HFFc6 (cell line): Measurements from ENCODE around the gene LCN10. TPM values are rescaled to one million over a fixed set of nuclear protein-coding genes. Genes with fewer than 3 reads are reported as not detected.
A peak's percentile ranks its signal among the peaks of the same experiment; 100 is the strongest.
"Not testable (repeated sequence)": the region's sequence is repeated elsewhere in the genome, so short reads cannot be mapped to it uniquely, and the experiment has no call there.

Experiments
- DNase-seq: peaks from one replicate; pipeline ENCODE4 v3.0.0-alpha.2; 2018
- H3K27ac Mint-ChIP-seq: 2 replicates; pipeline ENCODE4 v1.8.0; 2020; ENCODE audit warnings: mild to moderate bottlenecking, mixed read lengths
- H3K27me3 Mint-ChIP-seq: 2 replicates; pipeline ENCODE4 v1.8.0; 2021; ENCODE audit warnings: mild to moderate bottlenecking, moderate library complexity, mixed read lengths; ENCODE audit not compliant: insufficient read depth
- H3K36me3 Mint-ChIP-seq: 2 replicates; pipeline ENCODE4 v1.8.0; 2021; ENCODE audit warnings: low read depth, mixed read lengths
- H3K4me1 Mint-ChIP-seq: 2 replicates; pipeline ENCODE4 v1.8.0; 2020; ENCODE audit warnings: low read depth, mixed read lengths
- H3K4me3 Mint-ChIP-seq: 2 replicates; pipeline ENCODE4 v1.8.0; 2020; ENCODE audit warnings: mild to moderate bottlenecking, moderate library complexity, mixed read lengths
- H3K9me3 Mint-ChIP-seq: 2 replicates; pipeline ENCODE4 v1.8.0; 2020; ENCODE audit warnings: mild to moderate bottlenecking, mixed read lengths
- total RNA-seq, 6 experiments: library from RNA; stranded (reverse); fragmentation: NEBNext Ultra II Directional; extraction: Animal tissue kit (Norgen Biotek cat#: 25700); gene quantifications; 2 replicates in 1 of 6; 3 replicates in 5 of 6; pipeline ENCODE4 v1.2.3, GENCODE V29; 2021
- TF ChIP-seq, protein P1 (sequence below): fragments of 200-600 bp; sonication (generic); IDR thresholded peaks from 2 replicates; pipeline ENCODE4 v1.5.0; 2021; ENCODE audit warnings: antibody characterized with exemption, mild to moderate bottlenecking

LCN10 gene
- total RNA-seq, 6 experiments from 2014 or later, result not detected

DNA sequence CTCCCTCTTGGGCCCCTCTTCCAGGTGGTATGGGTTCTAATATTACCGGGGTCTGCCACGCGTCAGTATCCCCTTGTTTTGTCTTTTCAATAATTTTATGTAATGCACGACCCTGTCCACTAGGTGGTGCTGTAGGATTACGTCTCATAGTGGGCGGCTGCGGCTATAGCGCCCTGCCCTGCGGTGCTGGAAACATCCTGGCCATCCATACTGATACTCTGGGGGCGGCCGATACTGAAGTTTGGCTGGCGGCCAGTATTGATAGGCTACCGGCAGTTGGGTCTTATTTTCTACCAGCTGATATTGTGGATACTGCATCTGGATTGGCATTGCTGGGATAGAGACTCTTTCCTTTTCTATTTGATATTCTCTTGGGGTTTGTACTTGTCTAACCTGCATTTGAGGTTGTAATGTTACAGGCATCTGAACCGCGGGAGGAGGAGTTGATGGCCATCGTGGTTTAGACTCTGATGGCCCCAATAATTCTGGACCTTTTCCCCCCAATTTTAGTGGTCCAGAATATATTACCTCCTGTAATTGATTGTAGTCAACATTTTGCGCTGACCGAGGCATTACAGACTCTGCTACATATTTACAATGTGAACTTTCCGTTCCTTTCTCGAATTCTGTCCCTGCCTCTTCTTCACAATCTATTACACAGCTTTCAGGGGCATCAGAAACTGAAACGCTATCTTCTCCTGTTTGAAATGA, 45.1 kb upstream of the LCN10 start:
- Mint-ChIP-seq H3K27me3 (no peaks in the 10 kb centered on the region; the same call in none of the 2 replicates), H3K4me3 (peak overlapping the region; percentile 68), H3K27ac (no peak overlapping the region), H3K36me3 (no peaks in the 10 kb centered on the region), H3K9me3 (no peaks in the 10 kb centered on the region), H3K4me1 (peaks cover 31% of the 10 kb centered on the region)
- peak; percentile 37 for DNase-seq
- TF ChIP-seq, protein P1, sequence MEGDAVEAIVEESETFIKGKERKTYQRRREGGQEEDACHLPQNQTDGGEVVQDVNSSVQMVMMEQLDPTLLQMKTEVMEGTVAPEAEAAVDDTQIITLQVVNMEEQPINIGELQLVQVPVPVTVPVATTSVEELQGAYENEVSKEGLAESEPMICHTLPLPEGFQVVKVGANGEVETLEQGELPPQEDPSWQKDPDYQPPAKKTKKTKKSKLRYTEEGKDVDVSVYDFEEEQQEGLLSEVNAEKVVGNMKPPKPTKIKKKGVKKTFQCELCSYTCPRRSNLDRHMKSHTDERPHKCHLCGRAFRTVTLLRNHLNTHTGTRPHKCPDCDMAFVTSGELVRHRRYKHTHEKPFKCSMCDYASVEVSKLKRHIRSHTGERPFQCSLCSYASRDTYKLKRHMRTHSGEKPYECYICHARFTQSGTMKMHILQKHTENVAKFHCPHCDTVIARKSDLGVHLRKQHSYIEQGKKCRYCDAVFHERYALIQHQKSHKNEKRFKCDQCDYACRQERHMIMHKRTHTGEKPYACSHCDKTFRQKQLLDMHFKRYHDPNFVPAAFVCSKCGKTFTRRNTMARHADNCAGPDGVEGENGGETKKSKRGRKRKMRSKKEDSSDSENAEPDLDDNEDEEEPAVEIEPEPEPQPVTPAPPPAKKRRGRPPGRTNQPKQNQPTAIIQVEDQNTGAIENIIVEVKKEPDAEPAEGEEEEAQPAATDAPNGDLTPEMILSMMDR, result peak; percentile 97

DNA sequence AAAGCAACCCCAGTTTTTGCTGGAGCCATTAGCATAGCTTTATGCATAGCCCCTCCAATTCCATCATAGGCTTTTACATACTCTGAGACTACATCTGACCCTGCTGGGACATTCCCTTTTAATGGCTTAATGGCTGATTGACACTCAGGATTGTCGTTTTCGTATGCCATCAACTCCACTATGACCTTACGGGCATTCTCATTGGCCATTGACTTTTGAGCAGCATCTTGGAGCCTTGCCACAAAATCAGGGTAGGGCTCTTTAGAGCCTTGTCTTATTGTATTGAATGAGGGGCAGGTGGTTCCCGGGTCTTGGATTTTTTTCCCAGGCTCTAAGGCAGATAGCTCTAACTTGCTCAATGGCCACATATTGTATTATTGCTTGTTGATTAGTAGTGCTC, 44.2 kb upstream of the LCN10 start:
- not testable (repeated sequence) for H3K36me3 Mint-ChIP-seq, H3K27me3 Mint-ChIP-seq, H3K9me3 Mint-ChIP-seq, H3K27ac Mint-ChIP-seq, DNase-seq, H3K4me3 Mint-ChIP-seq
- peaks cover 27% of the 10 kb centered on the region for H3K4me1 Mint-ChIP-seq

DNA sequence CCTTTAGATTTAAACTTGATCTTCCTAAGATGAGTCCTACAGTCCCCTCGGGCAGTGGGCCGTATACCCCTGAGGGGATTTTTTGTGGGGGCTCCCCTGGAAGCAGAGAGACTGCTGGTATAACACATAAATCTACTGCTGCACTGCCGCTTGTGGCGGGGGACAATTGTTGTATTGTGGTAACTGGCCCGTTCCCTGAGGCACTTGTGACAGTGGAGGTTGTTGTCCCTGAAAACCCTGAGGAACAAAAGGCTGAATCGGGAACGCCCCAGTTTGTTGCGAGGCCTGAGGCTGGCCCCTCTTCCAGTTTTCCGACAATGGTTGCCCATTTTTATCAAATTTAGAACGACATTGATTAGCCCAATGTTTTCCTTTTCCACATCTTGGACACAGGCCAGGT, 43.7 kb upstream of the LCN10 start:
- H3K4me1 Mint-ChIP-seq, result peaks cover 25% of the 10 kb centered on the region
- TF ChIP-seq, protein P1, result no peak
- no peaks in the 10 kb centered on the region for H3K9me3 Mint-ChIP-seq
- no peak overlapping the region for H3K4me3 Mint-ChIP-seq
- H3K27me3 Mint-ChIP-seq, result no peaks in the 10 kb centered on the region; the same call in none of the 2 replicates
- H3K36me3 Mint-ChIP-seq, result no peaks in the 10 kb centered on the region
- no peak for DNase-seq
- H3K27ac Mint-ChIP-seq, result no peak overlapping the region

DNA sequence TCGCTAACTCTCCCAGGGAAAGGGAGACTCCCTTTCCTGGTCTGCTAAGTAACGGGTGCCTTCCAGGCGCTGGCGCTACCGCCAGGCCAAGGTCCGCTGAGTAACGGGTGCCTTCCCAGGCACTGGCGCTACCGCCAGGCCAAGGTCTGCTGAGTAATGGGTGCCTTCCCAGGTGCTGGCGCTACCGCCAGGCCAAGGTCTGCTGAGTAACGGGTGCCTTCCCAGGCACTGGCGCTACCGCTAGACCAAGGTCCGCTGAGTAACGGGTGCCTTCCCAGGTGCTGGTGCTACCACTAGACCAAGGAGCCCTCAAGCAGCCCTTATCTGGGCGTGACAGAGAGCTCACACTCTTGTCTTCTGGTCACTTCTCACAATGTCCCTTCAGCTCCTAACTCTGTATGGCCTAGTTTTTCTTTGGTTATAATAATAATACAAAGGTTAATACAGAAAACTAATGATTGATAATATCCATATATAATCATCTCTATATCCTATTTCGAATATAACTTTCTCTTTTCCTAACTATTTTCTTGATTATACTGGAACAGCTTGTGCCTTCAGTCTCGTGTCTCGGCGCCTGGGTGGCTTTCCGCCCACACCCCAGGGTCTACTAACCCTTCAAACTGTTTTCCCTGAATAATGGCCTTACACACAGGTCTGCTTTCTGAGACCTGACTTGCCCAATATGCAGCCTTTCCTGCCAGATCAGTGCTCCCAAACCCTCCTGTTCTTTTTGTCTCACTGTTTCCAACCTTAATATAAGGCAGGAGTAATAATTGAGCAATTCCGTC, 43.0 kb upstream of the LCN10 start:
- not testable (repeated sequence) for DNase-seq, H3K27me3 Mint-ChIP-seq, H3K9me3 Mint-ChIP-seq, H3K4me3 Mint-ChIP-seq, H3K27ac Mint-ChIP-seq, H3K36me3 Mint-ChIP-seq
- peaks cover 25% of the 10 kb centered on the region for H3K4me1 Mint-ChIP-seq

DNA sequence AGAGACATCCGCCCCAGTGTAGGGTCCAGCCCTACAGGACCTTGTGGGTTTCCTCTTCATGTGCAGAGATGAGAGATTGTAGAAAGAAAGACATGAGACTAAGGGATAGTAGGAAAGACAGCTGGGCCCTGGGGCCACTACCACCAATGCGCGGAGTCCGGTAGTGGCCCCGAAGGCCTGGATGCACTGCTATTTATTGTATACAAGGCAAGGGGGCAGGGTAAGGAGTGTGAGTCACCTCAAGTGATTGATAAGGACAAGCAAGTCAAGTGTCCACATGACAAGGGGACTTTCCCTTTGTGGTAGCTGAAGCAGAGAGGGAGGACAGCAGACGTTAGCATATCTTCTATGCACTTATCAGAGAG, 42.2 kb upstream of the LCN10 start:
- H3K9me3 Mint-ChIP-seq, result no peaks in the 10 kb centered on the region
- DNase-seq, result no peak
- no peak overlapping the region for H3K4me3 Mint-ChIP-seq
- H3K27ac Mint-ChIP-seq, result no peak overlapping the region
- peaks cover 19% of the 10 kb centered on the region for H3K4me1 Mint-ChIP-seq
- H3K27me3 Mint-ChIP-seq, result peaks cover 7% of the 10 kb centered on the region
- TF ChIP-seq, protein P1, result no peak
- H3K36me3 Mint-ChIP-seq, result no peaks in the 10 kb centered on the region

DNA sequence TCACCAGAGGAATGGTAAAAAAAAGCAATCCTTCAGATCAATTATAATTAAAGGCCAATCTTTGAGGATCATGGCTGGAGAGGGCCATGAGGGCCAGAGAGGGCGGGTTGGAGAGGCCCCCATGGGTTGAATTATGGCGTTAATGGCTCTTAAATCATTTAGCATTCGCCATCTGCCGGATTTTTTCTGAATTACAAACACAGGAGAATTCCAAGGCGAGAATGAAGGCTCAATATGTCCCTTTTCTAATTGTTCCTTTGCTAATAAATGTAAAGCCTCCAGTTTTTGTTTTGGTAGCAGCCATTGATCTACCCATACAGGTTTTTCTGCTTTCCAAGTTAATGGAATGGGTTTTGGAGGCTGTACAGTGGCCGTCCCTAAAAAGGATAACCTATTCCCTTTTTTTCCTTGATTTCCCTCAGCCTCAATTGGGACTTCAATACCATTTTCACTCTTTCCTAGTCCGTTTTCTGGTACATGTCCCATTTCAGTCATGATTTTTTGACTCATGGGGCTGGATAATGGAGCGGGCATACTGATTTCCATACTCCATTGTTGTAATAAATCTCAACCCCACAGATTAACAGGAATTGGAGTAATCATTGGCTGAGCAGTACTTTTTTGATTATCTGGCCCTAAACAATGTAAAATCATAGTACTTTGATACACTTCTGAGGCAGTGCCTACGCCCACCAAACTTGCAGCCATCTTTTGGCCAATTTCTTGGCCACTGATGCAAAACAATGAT, 41.7 kb upstream of the LCN10 start:
- Mint-ChIP-seq H3K9me3 (no peaks in the 10 kb centered on the region), H3K27ac (no peak overlapping the region), H3K4me1 (peaks cover 19% of the 10 kb centered on the region), H3K27me3 (peaks cover 12% of the 10 kb centered on the region), H3K36me3 (no peaks in the 10 kb centered on the region; the same call in 1 of the 2 replicates), H3K4me3 (no peak overlapping the region)
- DNase-seq, result peak; percentile 23
- TF ChIP-seq, protein P1, result peak; percentile 81
